Posterior vena cava (tissue), 2 donors: ENCODE data around the gene ARR3. TPM values are rescaled to one million over a fixed set of nuclear protein-coding genes. Genes with fewer than 3 reads are reported as not detected.
"Not testable (repeated sequence)": the region's sequence is repeated elsewhere in the genome, so short reads cannot be mapped to it uniquely, and the experiment has no call there.

Source experiments
- DNase-seq: peaks from one replicate; pipeline ENCODE4 v3.0.0-alpha.2; 2020; ENCODE audit warnings: low spot score
- intact Hi-C, 2 donors: fragments of 100-400 bp; cut with DNase I; formaldehyde crosslinking; loops; one replicate each; pipeline versions ENCODE4 v1.14.1 to v1.14.2; 2022 to 2023
- long read RNA-seq, 2 donors: library from polyadenylated mRNA; unstranded; transcript quantifications; one replicate each; pipeline ENCODE4 v2.0.0, GENCODE V29; 2020 to 2021
- total RNA-seq, 2 donors: library from RNA; stranded (reverse); fragmentation: NEBNext Ultra II Directional; extraction: Animal tissue kit (Norgen Biotek cat#: 25700); gene quantifications; one replicate each; pipeline ENCODE4 v1.2.1, GENCODE V29; 2021
- donor health status: DM: yes; HTN: yes; CAD: no.
- donor health status: DM: yes; HTN: yes; CAD: no.

The ARR3 gene
- total RNA-seq: not detected
- long read RNA-seq, donor 1: 0 reads
- long read RNA-seq, donor 2: 0 reads

DNA sequence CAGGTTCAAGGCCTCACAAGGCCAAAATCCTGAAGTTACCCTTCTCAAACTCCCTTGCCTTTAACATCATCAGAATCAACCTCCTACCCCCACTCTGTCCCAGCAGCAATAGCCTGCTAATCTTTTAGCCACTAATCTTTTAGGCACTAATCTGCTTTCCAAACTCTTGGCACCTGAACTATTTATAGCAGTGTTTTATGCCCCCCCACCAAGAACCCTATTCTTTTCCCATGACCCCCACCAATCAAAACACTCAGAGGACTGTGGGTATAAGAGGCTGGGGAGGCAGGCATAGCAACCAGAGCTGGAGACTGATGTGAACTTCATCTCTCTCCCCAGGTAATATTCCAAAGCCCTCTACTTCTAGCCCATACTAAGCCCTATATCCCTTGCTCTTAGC lies at the start of gene ARR3:
Gene ARR3 (plus strand): TSS at position 301 of the 400 bp plus-strand sequence. CDS start 1,052 bp downstream, outside the sequence.
- no peak for DNase-seq
- intact Hi-C loops: no loop called here

DNA sequence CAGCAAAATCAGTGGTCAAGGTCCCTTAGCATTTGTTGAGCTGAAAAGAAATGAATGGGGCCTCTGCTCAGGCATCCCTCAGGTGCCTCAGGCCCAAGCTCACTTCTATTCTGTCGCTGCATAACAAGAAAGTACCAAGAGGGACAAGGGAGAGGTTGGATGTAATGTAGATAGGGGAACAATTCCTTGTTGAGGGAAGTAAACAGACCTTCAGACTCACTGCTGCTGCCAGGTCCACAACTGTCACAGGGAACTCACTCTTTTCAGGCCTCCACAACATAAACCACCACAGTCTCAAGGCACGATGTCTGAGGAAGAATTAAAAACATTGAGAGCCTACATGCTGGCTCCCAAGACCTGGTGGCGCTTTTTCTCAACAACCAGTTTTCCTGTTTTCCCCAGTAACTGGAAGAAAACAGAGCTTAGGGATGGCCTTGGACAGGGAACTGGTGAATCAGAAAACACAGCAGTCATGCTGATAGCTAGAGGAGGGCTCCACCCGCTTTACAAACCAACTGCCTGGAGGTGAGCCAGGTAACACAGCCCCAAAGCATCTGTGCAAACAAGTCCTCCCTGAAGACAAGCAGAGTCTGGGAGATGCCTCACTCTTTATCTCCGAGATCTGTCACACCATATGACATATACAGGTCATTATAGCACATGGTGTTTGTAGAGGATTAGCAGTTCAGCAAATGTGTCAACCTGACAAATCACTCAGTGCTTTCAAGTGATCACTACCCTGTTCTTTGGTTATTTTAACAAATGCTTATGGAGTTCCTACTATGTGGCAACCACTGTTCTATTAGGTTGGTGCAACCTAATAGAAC lies 48.0 kb upstream of the ARR3 start:
- no peak for DNase-seq
- intact Hi-C loops: no loop called here

DNA sequence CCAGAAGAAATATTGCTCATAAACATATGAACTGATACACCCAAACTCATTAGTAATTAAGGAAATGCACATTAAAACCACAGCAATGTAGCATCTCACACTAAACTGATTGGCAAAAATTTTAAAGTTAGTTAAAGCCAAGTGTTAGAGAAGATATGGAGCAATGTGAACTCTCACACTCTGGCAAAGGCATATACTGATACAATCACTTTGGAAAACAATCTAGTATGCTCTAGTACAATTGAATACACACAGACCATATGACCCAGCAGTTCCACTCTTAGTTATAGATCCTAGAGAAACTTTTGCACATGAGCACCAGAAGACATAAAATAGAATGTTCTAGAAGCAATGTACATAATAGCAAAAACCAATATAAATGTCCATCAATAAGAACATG lies 42.1 kb upstream of the ARR3 start:
- intact Hi-C loops: no loop called here
- no peak for DNase-seq

DNA sequence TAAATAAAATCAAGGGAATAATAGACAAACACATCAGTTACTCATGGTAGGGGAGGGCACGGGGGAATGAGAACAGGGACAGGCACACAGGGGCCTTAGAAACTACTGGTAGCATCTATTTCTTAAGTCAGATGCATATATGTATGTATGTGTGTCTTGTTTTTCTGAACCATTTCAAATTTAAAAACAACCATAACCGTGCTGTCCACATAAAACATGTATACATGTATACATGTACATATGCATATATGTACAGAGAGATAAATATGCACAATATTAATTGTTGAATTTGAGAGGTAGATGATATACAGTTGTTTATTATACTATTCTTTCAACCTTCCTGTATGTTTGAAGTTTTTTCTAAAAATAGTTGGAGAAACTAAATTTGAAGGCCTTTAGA lies 41.4 kb upstream of the ARR3 start:
- intact Hi-C loops: no loop called here
- DNase-seq: no peak

DNA sequence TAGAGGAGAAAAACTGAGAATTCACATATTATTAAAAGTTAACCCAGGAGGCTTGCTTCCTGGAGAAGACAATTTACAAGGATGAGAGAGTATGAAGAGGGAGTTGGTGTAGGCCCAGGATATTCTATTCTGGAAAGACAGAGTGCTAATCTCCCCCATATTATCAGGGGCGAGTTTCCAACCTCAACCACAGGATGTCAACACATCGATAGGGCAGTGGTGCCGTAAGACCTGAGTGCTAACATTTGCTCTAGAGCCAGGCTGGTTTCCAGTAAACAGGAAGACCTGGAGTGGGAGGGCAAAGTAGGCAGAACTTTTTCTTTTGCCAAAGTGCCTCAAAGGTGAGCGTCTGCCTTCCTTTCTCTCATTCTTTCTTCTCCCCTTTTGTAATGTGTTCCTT lies 36.5 kb upstream of the ARR3 start:
- intact Hi-C loops: no loop called here
- DNase-seq: no peak

DNA sequence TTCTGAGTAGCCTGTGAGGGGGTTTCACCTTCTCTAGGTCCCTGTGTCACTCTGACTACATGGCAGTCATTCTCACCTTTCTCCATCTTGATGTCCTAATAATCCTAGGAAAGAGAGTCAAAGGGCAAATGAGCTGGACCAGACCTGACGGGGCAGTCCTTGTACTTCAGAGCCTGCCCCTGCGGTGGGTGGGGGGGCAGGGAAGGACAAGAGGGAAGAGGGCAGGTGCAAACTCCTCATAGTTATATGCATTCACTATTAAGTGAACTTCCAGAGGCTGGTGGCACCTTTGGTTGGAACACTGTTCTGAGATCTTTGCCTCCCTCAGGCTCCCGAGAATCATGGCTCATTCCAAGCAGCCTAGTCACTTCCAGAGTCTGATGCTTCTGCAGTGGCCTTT lies 33.8 kb upstream of the ARR3 start, which contains the start of gene AWAT1:
Gene AWAT1 (plus strand): TSS at position 301 of the 400 bp plus-strand sequence. CDS start 41 bp downstream, at position 342.
- intact Hi-C loops: no loop called here

DNA sequence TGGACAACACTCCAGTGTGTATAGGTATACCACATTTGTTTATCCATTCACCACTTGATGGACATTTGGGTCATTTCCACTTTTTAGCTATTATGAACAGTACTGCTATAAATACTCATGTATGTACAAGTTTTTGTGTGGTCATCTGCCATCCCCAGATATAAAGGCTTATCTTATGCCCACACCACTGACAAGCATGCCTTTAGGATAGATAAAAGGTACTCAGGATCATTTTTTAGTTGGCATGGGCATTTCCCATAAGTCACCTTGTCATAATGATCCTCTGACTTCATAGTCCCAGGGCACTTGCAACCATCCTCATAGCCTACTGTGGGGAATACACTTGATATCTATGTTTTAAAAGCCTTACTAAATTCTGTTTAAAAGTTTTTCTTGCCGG lies 27.4 kb upstream of the ARR3 start:
- intact Hi-C loops: no loop called here

More for the DNA sequence above, 33.8 kb upstream of the ARR3 start, which contains the start of gene AWAT1:
- DNase-seq: no peak

DNA sequence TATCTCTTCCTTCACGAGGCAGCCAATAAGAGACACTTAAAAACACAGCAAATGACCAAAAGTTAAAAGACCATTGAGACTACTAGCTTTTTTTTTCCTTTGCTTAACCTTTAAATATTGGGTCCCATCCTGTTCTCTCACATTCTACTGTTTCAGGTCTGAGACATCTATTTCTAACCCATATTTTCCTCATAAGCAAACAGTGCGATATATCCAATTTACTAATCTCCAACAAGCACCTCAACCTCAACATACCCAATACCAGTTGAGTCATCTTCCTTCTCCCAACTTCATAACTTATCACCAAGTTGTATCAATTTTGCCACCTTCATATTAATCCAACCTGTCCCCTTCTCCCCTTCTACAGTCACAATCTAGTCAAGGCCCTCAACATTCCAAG lies 26.6 kb upstream of the ARR3 start:
- DNase-seq: no peak
- intact Hi-C loops: no loop called here

More for the DNA sequence above, 27.4 kb upstream of the ARR3 start:
- no peak for DNase-seq

DNA sequence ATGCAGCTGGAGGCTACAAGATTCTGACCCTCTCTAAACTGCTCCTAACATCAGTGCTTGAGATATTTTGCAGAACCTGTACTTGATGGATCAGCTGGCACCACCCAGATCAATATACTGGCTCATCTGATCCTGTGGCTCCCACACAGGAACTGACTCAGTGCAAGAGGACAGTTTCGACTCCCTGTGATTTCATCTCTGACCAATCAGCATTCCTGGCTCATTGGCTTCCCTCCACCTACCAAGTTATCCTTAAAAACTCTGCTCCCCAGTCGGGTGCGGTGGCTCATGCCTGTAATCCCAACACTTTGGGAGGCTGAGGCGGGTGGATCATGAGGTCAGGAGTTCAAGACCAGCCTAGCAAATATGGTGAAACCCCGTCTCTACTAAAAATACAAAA lies 24.5 kb upstream of the ARR3 start:
- DNase-seq, intact Hi-C loops: not testable (repeated sequence)

DNA sequence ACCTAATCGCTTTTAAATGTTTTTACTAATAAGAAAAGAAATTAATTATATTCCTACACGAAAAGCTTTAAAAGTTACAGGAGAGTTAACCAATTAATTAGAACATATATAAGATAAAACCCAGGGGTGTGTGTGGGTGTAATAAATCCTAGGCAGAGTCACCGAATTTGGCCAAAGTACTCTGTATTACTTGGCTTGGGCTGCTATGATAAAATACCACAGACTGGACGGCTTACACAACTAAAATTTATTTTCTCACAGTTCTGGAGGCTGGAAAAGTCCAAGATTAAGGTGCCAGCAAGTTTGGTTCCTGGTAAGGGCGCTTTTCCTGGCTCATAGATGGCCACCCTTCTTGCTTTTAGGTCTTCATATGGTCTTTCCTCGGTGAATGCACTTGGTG lies 23.3 kb upstream of the ARR3 start:
- intact Hi-C loops: no loop called here
- DNase-seq: no peak

DNA sequence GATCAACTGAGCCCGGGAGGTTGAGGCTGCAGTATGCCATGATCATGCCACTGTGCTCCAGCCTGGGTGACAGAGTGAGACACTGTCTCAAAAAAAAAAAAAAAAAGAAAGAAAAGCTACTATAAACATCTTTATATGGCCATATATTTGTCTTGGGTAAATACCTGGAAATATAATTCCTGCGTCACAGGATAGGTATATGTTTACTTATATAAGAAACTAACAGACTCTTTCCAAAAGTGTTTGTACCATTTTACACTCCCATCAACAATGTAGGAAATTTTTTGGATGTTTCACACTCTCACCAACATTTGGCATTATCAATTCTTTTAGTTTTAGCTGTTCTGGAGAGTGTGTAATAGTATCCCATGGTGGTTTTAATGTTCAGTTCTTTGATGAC lies 20.9 kb upstream of the ARR3 start:
- intact Hi-C loops: no loop called here
- DNase-seq: no peak

DNA sequence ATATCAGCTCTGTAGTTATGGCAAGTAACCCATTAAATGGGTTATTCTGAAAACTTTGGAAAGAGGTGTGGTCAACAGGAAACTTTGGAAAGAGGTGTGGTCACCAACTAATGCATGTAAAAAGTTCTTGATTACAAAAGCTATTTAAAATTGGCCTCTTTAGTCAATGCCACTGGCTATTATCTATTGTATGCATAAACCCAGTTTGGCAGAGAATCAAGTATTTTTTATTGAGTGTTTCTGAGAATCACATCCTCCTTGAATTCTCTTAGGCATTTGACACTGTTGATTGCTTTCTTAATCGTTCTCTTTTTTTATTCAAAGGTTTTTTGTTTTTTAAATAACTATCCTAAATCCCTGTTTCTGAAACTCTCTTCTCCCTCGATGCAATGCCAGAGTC lies 15.6 kb upstream of the ARR3 start:
- intact Hi-C loops: no loop called here
- DNase-seq: no peak

DNA sequence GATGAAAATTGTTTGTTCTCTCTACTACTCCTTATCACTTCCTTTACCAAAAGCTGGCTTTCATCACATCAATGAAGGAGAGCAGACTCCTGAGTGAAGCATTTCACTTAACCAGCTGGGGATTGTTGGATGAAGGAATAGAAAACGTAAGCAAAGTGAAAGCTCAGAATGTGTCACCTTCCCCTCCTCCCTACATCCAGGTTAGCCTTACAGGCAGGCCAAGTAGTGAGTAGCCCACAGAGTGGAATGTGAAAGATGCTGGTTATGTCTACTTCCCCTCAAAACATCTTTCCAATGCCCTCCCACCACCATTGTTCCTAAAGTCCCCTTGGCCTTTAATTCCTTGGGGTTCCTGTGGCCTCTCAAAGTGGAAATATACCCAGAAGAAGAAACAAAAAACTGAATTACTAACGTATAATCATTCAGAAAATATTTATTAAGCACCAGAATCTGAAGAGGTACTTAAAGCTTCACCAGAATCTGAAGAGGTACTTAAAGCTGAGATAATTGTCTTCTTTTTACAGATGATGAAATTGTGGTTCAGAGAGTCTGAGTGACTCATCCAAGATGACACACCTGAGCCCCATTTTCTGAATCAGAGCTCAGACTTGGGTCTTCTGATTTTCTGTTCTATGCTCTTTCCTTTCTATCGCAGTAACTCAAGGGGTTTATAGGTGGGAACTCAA lies 14.6 kb upstream of the ARR3 start:
- no peak for DNase-seq
- intact Hi-C loops: no loop called here

DNA sequence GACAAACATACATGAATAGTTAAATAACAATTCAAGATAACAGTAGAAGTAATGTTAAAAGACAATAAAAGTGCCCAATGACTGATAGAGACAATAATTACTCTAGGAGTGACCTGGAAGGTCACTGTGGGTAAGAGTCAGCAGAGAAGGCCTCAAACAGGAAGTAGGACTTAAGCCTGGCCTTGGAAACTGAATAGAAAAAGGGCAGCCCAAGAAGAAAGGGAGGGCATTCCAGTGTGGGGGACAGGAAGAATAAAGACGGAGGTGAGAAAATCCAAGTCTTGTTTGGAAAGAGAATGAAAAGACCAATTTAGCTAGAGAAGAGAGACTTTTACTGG lies 14.1 kb upstream of the ARR3 start:
- intact Hi-C loops: no loop called here
- no peak for DNase-seq

DNA sequence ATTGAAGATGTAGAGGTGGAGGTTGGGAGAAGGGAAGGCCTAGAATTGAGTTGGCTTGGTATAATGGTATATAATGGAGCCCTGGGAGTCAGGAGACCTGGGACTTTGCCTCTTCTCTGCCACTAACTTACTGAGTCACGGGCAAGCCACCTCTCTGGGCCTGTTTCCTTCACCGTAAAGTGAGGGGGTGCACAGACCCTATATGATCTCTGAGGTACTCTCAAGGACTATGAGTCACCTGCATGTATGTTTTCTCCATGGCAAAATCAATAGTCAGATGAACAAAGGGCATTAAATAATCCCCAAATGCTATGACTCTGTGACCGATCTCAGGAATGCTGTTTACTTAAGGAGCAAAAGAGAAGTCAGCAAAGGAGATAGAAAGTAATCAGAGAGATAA lies 13.2 kb upstream of the ARR3 start:
- no peak for DNase-seq
- intact Hi-C loops: no loop called here

DNA sequence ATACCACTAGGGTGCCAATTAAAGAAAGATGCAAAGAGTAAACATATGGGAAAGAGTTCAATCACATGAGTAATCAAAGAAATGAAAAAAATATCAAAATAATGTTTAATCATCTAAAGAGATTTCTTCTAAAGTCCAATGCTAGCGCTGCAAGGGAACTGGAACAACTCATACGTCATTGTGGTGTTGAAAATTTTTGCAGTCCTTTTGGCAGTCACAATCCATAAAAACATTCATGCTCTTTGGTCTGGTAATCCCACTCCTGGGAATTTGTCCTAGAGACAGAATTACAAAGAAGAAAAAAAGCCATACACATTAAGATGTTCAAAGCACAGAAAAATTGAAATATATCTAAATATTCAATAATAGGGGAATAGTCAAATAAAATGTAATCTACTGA lies 12.7 kb upstream of the ARR3 start:
- intact Hi-C loops: no loop called here

DNA sequence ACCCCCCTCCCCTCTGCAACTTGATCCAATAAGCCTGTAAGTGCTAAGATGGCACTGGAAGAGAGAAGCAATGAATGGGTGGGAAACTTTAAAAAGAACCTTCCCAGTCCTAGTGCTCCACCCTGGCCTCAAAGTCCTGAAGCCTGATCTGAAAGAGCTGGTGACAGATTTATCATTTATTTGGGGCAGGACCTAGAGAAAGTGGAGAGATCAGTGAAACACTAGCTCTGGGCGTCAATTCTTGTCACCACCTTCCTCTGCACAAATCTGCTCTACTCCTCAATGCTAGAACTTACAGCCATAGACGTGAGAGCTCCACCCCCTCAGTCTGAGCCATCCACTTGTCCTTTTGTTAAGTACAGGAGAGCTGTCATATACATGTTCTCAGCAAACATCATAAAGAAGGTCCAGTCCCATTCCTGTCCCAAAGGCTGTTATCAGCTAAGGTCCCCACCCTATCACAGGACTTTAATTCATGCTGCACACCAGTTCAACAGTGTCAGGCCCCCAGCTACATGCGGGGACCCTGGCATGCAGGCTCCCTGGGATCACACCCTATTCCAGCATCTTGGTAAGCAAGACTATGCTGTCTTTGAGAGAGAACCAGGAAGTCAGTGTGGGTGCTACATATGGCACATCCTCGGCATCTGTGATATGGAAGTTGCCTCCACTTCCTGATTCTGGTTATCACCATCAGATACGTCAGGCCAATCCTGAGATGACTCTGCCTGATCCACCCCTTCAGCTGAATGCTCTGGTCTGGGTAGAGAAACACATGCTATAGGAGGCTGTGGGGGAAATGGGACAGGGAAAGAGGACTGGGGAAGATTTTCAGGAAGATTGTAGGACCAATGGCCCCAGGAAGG lies 10.5 kb upstream of the ARR3 start:
- DNase-seq: no peak
- intact Hi-C loops: no loop called here

More for the DNA sequence above, 12.7 kb upstream of the ARR3 start:
- no peak for DNase-seq

DNA sequence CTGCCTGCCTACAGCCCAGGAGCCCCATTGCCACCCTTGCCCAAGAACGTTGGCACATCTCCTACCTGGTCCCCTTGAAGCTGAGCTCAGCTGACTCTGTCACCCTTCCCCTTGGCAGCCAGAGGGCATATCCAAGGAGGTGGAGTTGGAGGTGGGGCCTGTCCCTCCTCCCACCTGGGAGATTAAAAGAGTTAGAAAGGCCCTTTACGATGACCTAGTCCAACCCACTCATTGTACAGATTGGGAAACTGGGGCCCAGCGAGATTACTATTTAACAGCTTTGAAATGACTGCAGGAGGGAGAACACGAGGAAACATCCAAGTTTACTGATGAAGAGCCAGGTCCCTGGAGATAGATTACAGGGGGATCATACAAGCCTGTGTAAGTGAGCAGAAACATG lies 8.0 kb upstream of the ARR3 start, which contains the start of gene P2RY4:
Gene P2RY4 (minus strand): TSS at position 101 of the 400 bp plus-strand sequence. CDS start 580 bp downstream, outside the sequence.
- DNase-seq: no peak
- intact Hi-C loops: no loop called here

DNA sequence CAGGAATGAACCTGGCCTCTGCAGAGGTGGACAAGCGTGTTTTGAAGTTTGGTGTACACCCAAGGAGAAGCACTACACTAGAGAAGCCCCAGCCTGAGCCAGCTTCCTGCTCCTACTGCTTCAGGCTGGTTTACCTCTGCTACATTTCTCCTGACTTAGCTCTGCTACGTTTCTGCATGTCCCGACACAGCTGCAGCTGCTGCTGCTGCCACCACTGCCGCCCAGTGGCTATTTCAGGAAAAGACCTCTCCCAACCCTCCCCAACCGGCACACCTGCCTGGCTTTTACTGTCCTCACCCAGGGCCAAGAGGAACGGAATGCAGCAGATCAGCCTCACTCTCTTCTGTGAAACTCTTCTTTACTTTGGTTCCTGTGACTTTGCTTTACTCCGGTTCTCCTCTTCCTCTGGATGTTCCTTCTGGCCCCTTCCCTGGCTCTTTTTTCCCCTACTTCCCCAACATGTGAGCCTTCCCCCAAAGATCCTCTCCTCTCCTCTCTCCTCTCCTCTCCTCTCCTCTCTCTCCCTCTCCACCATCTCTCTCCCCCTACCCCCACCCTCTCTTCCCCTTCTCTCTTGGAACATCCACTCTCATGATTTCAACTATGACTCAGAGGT lies 5.1 kb upstream of the ARR3 start:
- no peak for DNase-seq
- intact Hi-C loops: no loop called here
